SIG-M5 treated with dmso at 0.1 percent for 504 hours (cell line): Measurements from ENCODE around the gene ZNRF4.

Experiments
- DNase-seq: peaks from one replicate; lab custom pipeline; 2025; ENCODE audit not compliant: unreplicated experiment; lab: John Stamatoyannopoulos, UW

The ZNRF4 gene

GRCh38 chr19:5501907-5502306, 46.7 kb downstream of the ZNRF4 start:
- DNase-seq = no peak

DNA sequence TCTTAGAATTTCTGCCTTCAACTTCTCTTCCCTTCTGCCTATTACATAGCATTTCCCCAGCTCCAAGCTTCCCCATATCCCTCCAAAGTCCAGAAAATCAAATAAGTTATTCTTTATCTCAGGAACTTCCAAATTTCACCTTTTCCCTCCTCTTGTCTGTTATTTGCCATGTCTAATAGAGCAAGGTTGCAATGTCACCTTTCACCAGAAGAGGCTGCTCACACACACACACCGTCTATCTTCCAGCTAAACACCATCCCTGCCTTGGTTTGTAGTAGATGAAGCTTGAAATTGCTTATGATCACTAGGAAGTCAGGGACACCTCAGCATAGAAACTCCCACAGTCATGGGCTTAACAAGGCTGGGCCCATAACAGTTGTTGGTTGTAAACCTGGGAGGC, 48.4 kb downstream of the ZNRF4 start:
- no peak for DNase-seq

DNA sequence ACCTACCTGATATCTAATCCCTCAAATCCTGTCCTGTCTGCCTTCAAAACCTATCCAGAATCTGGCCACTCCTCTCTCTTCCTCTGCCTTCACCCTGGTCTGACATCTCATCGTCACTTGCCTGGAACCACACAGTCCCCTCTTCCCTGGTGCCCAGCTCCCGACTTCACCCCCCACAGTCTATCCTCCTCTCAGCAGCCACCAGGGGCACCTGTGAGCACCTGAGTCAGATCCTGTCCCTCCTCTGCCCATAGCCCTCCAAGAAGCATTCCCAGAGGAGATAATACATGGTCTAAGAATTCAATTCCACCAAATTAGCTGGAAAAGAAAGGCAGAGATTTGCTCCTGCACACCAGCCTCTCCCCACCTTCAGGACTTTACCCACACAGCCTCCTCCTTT, 48.9 kb downstream of the ZNRF4 start:
- no peak for DNase-seq
